ENCODE results near the gene DPP8. TPM values are rescaled to one million over a fixed set of nuclear protein-coding genes. Genes with fewer than 3 reads are reported as not detected.

The DPP8 gene
- 42.0 and 50.5 TPM in 2 replicates for total RNA-seq

DNA sequence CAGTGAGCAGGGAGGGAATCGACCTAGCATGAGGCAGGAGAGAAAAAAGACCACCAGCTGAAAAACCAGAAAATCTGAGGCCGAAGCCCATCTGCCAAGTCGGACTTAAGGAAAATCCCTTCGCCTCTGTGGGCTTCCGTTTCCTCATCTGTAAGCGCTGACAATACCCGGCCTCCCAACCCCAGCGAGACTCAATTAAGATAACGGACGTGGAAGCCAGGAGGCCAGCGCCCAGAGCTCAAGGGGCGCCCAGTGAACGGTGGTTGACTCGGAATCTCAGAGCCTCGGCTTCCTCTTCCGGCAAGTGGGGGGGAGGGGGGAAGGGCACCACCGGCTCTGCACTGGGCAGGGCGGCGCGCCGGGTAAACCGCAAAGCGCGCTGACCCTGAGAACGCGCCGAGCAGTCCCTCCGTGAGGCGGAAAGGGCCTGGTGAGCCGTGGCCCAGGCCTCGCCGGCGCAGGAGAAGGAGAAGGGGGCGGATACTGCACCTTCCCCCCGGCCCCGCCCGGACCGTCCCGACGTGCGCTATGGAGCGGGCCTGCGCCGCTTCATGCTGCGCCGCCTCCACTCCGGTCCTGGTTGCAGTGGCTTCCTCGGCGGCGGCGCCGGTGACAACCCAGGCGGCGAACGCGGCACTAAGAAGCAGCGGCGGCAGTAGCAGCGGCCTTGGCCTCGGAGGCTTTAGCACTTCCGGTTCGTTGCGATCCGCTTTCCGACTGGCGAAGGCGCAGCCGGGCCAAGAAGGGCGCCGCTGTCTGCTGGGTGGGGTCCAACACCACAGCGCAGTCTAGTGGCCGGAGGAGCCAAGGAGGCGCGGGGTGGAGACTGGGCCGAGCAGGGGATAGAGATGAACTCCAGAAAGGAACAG, at the start of gene DPP8:
TSS of gene DPP8 (minus strand) at position 693 of the 869 bp plus-strand sequence. CDS start 5,136 bp downstream, outside the sequence.

DNA sequence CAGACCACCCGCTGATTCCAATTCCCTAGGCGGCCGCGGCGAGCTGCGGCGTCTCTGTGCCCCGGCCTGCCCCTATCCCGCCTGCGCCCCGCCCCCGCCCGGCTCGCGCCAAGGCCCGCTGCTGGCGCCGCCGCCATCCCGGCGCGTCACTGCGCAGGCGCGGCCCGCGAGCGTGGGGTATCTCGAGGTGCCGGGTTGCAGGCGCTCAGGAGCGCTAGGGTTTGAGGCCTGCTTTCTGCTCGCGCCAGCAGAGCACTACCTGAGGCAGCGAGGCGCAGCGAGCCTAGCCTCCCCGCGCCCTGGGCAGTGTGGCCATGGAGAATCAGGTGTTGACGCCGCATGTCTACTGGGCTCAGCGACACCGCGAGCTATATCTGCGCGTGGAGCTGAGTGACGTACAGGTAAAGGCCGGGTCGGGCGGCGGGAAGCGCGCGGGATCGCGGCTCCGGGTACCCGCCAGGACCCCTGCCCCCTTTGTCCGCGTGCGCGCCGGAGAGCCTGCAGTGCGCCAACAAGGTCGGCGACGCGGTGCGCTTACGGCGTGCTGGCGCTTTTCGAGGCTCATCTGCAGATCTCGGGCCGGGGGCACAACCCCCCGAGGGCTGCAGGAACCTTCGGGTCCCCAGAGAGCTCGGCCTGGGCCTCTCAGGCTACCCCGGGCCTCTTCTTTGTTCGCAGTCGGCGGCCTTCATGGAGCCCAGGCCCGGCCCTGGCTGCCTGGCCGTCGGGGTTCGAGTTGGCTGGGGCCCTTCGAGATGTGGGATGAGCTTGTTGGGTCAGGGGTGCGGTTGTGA, 13.0 kb upstream of the DPP8 start, which contains the start of gene HACD3:
TSS of gene HACD3 (plus strand) at position 146 of the 794 bp plus-strand sequence. CDS start at position 315, 169 bp downstream.

Other genes starting within 250 kb of the DPP8 start
- 2.1 and 5.0 TPM in 2 replicates for gene PARP16, start 230.8 kb downstream of the DPP8 start, total RNA-seq
- not detected in 2 replicates for gene RNU5A-1, start 221.6 kb downstream of the DPP8 start, total RNA-seq
- not detected in 2 replicates for gene RNU5B-1, start 213.0 kb downstream of the DPP8 start, total RNA-seq
- not detected in 2 replicates for gene IGDCC3, start 139.7 kb downstream of the DPP8 start, total RNA-seq
- 0.14 and 0.34 TPM in 2 replicates for gene IGDCC4, start 94.7 kb downstream of the DPP8 start, total RNA-seq
- gene HACD3, start 12.8 kb upstream of the DPP8 start, total RNA-seq: 68.4 and 95.0 TPM in 2 replicates
- 33.2 and 41.3 TPM in 2 replicates for gene INTS14, start 93.4 kb upstream of the DPP8 start, total RNA-seq
- 3.4 and 8.0 TPM in 2 replicates for gene SLC24A1, start 104.2 kb upstream of the DPP8 start, total RNA-seq

Measured in nasal cavity respiratory epithelium epithelial cell of viscerocranial mucosa (primary cell).